SK-N-SH (cell line): ENCODE measurements around the gene TNFRSF14. TPM values are rescaled to one million over a fixed set of nuclear protein-coding genes. Genes with fewer than 3 reads are reported as not detected.

ENCODE experiments used
- CTCF ChIA-PET: fragments of 300-600, 350-600 bp; formaldehyde crosslinking; extraction: SDS; loops from one replicate; lab custom pipeline; 2021; lab: Yijun Ruan, JAX
- POLR2A ChIA-PET: fragments of 350-600 bp; sonication (Branson Sonifier 250); formaldehyde crosslinking; extraction: SDS; loops from one replicate; lab custom pipeline; 2020; ENCODE audit warnings: antibody characterized with exemption, inconsistent platforms; lab: Yijun Ruan, JAX
- DNase-seq: peaks from one replicate; pipeline ENCODE4 v3.0.0; 2012
- H2AFZ ChIP-seq: fragments of 200-600 bp; sonication (generic); 2 replicates; pipeline ENCODE4 v1.8.1; 2016; ENCODE audit warnings: antibody characterized with exemption, mild to moderate bottlenecking, low read depth
- H3F3A ChIP-seq: fragments of 200-600 bp; sonication (generic); replicated peaks from 2 replicates; pipeline ENCODE3; 2016; ENCODE audit warnings: antibody characterized with exemption, mild to moderate bottlenecking; ENCODE audit not compliant: insufficient read depth
- H3K27ac ChIP-seq, 2 experiments: fragments of 200-500 bp in 1 of 2; fragments of 200-600 bp in 1 of 2; sonication (Bioruptor generic) in 1 of 2; sonication (generic), shearing (Covaris generic) in 1 of 2; 2 replicates each; pipeline versions ENCODE4 v1.5.1 to v1.6.1; 2014 to 2016; ENCODE audit warnings: low read depth in 2 of 2, inconsistent platforms in 1 of 2, low read length in 1 of 2, mild to moderate bottlenecking in 1 of 2, mixed read lengths in 1 of 2
- H3K27me3 ChIP-seq: fragments of 200-600 bp; sonication (generic), shearing (Covaris generic); 2 replicates; pipeline ENCODE4 v1.6.1; 2016; ENCODE audit warnings: mixed run types; ENCODE audit not compliant: insufficient read depth
- H3K36me3 ChIP-seq, 2 experiments: fragments of 200-500 bp in 1 of 2; fragments of 200-600 bp in 1 of 2; sonication (Bioruptor generic) in 1 of 2; sonication (generic) in 1 of 2; replicated peaks in 1 of 2; 2 replicates each; pipeline versions ENCODE3 to v1.5.1; 2014 to 2016; ENCODE audit warnings: low read length in 1 of 2, mild to moderate bottlenecking in 1 of 2; ENCODE audit not compliant: insufficient read depth in 2 of 2, control insufficient read depth in 1 of 2
- H3K4me1 ChIP-seq, 2 experiments: fragments of 200-500 bp in 1 of 2; fragments of 200-600 bp in 1 of 2; sonication (Bioruptor generic) in 1 of 2; sonication (generic), shearing (Covaris generic) in 1 of 2; 2 replicates each; pipeline versions ENCODE4 v1.5.1 to v1.6.1; 2014 to 2016; ENCODE audit warnings: low read depth in 1 of 2, low read length in 1 of 2, mixed run types in 1 of 2; ENCODE audit not compliant: insufficient read depth in 2 of 2, control insufficient read depth in 1 of 2
- H3K4me2 ChIP-seq: fragments of 200-600 bp; sonication (generic), shearing (Covaris generic); 2 replicates; pipeline ENCODE4 v1.6.1; 2017; ENCODE audit warnings: mixed run types
- H3K4me3 ChIP-seq, 2 experiments: fragments of 200-500 bp in 1 of 2; fragments of 200-600 bp in 1 of 2; sonication (Bioruptor generic) in 1 of 2; sonication (generic), shearing (Covaris generic) in 1 of 2; 2 replicates each; pipeline versions ENCODE4 v1.5.1 to v1.8.1; 2014 to 2016; ENCODE audit warnings: low read depth in 2 of 2, inconsistent platforms in 1 of 2, low read length in 1 of 2, mild to moderate bottlenecking in 1 of 2, mixed read lengths in 1 of 2, moderate library complexity in 1 of 2
- H3K79me2 ChIP-seq: fragments of 200-600 bp; sonication (generic); 2 replicates; pipeline ENCODE4 v1.8.1; 2017; ENCODE audit warnings: mild to moderate bottlenecking; ENCODE audit not compliant: insufficient read depth
- H3K9ac ChIP-seq: fragments of 200-600 bp; sonication (generic); 2 replicates; pipeline ENCODE4 v1.6.1; 2017; ENCODE audit warnings: mixed run types
- H3K9me2 ChIP-seq: fragments of 200-600 bp; sonication (generic); 2 replicates; pipeline ENCODE4 v1.6.1; 2017; ENCODE audit warnings: mixed run types
- H3K9me3 ChIP-seq: fragments of 200-600 bp; sonication (generic); 2 replicates; pipeline ENCODE4 v1.6.1; 2017; ENCODE audit warnings: mixed run types, mild to moderate bottlenecking, moderate library complexity
- H4K20me1 ChIP-seq: fragments of 200-600 bp; sonication (generic); 2 replicates; pipeline ENCODE4 v1.6.1; 2017; ENCODE audit warnings: mild to moderate bottlenecking, mixed run types; ENCODE audit not compliant: insufficient read depth
- ELF1 ChIP-seq: IDR thresholded peaks from 2 replicates; pipeline ENCODE4 v1.4.0; 2012
- FOSL2 ChIP-seq: IDR thresholded peaks from 2 replicates; pipeline ENCODE4 v1.4.0; 2012; ENCODE audit warnings: low read depth, mild to moderate bottlenecking, moderate library complexity, borderline replicate concordance
- FOXM1 ChIP-seq: IDR thresholded peaks from 2 replicates; pipeline ENCODE4 v1.4.0; 2012; ENCODE audit warnings: low read depth, mild to moderate bottlenecking
- GABPA ChIP-seq: IDR thresholded peaks from 2 replicates; pipeline ENCODE4 v1.4.0; 2012; ENCODE audit warnings: low read depth, mild to moderate bottlenecking
- GATA2 ChIP-seq: sonication (generic); formaldehyde crosslinking; IDR thresholded peaks from 2 replicates; pipeline ENCODE4 v1.5.0; 2020; ENCODE audit warnings: mild to moderate bottlenecking, missing genetic modification reagents
- MEF2A ChIP-seq: IDR thresholded peaks from 2 replicates; pipeline ENCODE4 v1.4.0; 2012; ENCODE audit warnings: low read depth, borderline replicate concordance
- NFIC ChIP-seq: IDR thresholded peaks from 2 replicates; pipeline ENCODE4 v1.4.0; 2012; ENCODE audit warnings: borderline replicate concordance
- NRF1 ChIP-seq: IDR thresholded peaks from 2 replicates; pipeline ENCODE4 v1.6.1; 2012; ENCODE audit warnings: low read depth, mild to moderate bottlenecking, low read length
- RAD21 ChIP-seq: IDR thresholded peaks from 2 replicates; pipeline ENCODE4 v1.6.1; 2012; ENCODE audit warnings: mild to moderate bottlenecking, low read length
- RCOR1 ChIP-seq: fragments of 150-350 bp; IDR thresholded peaks from 2 replicates; pipeline ENCODE4 v1.6.1; 2017; ENCODE audit warnings: antibody characterized with exemption, low read length
- RXRA ChIP-seq: IDR thresholded peaks from 2 replicates; pipeline ENCODE4 v1.4.0; 2012; ENCODE audit warnings: low read depth, mild to moderate bottlenecking, borderline replicate concordance
- TEAD4 ChIP-seq: IDR thresholded peaks from 2 replicates; pipeline ENCODE4 v1.4.0; 2012; ENCODE audit warnings: mild to moderate bottlenecking, borderline replicate concordance; ENCODE audit not compliant: insufficient read depth
- USF1 ChIP-seq: IDR thresholded peaks from 2 replicates; pipeline ENCODE4 v1.4.0; 2012; ENCODE audit warnings: low read depth, borderline replicate concordance
- YY1 ChIP-seq: IDR thresholded peaks from 2 replicates; pipeline ENCODE4 v1.4.0; 2012; ENCODE audit warnings: low read depth, mild to moderate bottlenecking
- WGBS: methylation state at CpG from one replicate; pipeline ENCODE4 v1.1.6; 2017; ENCODE audit warnings: low lambda C conversion rate; 5-methylcytosine and 5-hydroxymethylcytosine counted together
- polyA plus RNA-seq, 3 experiments: library from polyadenylated mRNA; depleted of rRNA; stranded (reverse); fragments of >200 nt; gene quantifications; 2 replicates each; pipeline ENCODE4 v1.2.3, GENCODE V29; 2012
- TF ChIP-seq, protein P1 (sequence below): IDR thresholded peaks from 2 replicates; pipeline ENCODE4 v1.4.0; 2012; ENCODE audit warnings: low read depth

TNFRSF14 gene
- polyA plus RNA-seq, 1 of the 3 experiments (the other 2 are of a cell fraction), result 0.28 TPM

DNA sequence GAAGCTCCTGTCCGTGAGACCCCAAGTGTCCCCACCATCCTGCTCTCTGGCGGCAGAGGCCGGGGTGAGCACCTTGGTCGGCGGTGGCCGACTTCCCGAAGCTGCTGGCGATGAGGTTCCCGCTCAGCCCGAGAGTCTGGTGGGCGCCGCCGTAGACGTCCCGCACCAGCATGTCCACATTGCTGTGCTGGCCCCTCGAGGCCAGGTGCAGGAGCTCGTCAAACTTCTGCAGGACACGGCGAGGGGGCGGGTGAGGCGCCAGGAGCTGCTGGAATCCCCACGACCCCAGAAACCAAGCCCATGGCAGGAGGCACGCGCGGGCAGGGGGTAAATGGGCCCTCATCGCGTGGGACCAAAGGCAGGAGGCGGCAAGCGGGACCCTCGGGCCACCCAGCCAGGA is 36.4 kb upstream of the TNFRSF14 start:
- no peak overlapping the region for H3K27ac ChIP-seq
- peaks cover 26% of the 10 kb centered on the region for H4K20me1 ChIP-seq
- peaks cover 27% of the 10 kb centered on the region for H3K79me2 ChIP-seq
- H3K9me2 ChIP-seq, result no peaks in the 10 kb centered on the region
- no peak overlapping the region for H3K4me3 ChIP-seq
- no peak for DNase-seq
- no peaks in the 10 kb centered on the region for H3F3A ChIP-seq
- H3K4me2 ChIP-seq, result no peak overlapping the region
- H3K9me3 ChIP-seq, result no peaks in the 10 kb centered on the region
- H3K9ac ChIP-seq, result no peak overlapping the region
- H2AFZ ChIP-seq, result no peak overlapping the region
- H3K4me1 ChIP-seq, result peaks cover 0 to 9% of the 10 kb centered on the region in 2 experiments; a peak in 1 of 4 replicates
- TF ChIP-seq RAD21, result no peak
- no peak for TF ChIP-seq GATA2 (CRISPR knock-in tag)
- TF ChIP-seq MEF2A, result no peak
- TF ChIP-seq ELF1, result no peak
- no peak for TF ChIP-seq NFIC
- no peak for TF ChIP-seq FOXM1
- no peak for TF ChIP-seq NRF1
- TF ChIP-seq, protein P1, sequence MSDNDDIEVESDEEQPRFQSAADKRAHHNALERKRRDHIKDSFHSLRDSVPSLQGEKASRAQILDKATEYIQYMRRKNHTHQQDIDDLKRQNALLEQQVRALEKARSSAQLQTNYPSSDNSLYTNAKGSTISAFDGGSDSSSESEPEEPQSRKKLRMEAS, result no peak
- CTCF ChIA-PET, result interaction anchor here (0.6 to 1.3 kb wide), 2 partner anchors 12 to 1189 kb away, joined by 3 to 4 read pairs; no protein-coding TSS in a partner anchor
- no peaks in the 10 kb centered on the region for H3K27me3 ChIP-seq
- H3K36me3 ChIP-seq, result peaks cover 5 to 69% of the 10 kb centered on the region in 2 experiments
- 95% methylated on average over 22 of the region's 30 CpGs for WGBS
- POLR2A ChIA-PET, result interaction anchor here (1.5 kb wide), 1 partner anchor 12 kb away, joined by 5 read pairs; no protein-coding TSS in a partner anchor

- peaks cover 5 to 64% of the 10 kb centered on the region in 2 experiments for H3K36me3 ChIP-seq
- no peak overlapping the region for H2AFZ ChIP-seq
- H3F3A ChIP-seq, result no peaks in the 10 kb centered on the region
- no peak overlapping the region for H3K4me3 ChIP-seq
- H3K4me1 ChIP-seq, result peaks cover 0 to 14% of the 10 kb centered on the region in 2 experiments; a peak in 2 of 4 replicates
- DNase-seq, result no peak
- WGBS, result 80% methylated on average over 1 of the region's 20 CpGs
- H3K9me3 ChIP-seq, result no peaks in the 10 kb centered on the region
- H3K9ac ChIP-seq, result no peak overlapping the region
- H3K4me2 ChIP-seq, result no peak overlapping the region
- peaks cover 32% of the 10 kb centered on the region for H3K79me2 ChIP-seq
- peaks cover 30% of the 10 kb centered on the region for H4K20me1 ChIP-seq
- ChIA-PET POLR2A (interaction anchor here (1.5 kb wide), 1 partner anchor 13 kb away, joined by 5 read pairs; no protein-coding TSS in a partner anchor), CTCF (interaction anchor here (0.6 to 1.3 kb wide), 2 partner anchors 11 to 1190 kb away, joined by 3 to 4 read pairs; no protein-coding TSS in a partner anchor)
- H3K27ac ChIP-seq, result no peak overlapping the region
- no peak for TF ChIP-seq GABPA
- TF ChIP-seq RCOR1, result no peak
- no peak for TF ChIP-seq USF1
- no peak for TF ChIP-seq TEAD4
- no peak for TF ChIP-seq RAD21
- TF ChIP-seq RXRA, result no peak
- no peak for TF ChIP-seq FOSL2
- TF ChIP-seq, protein P1, result no peak
- no peak for TF ChIP-seq YY1
- no peak for TF ChIP-seq NRF1
- H3K27me3 ChIP-seq, result no peaks in the 10 kb centered on the region
- H3K9me2 ChIP-seq, result no peaks in the 10 kb centered on the region
Observed at GRCh38 chr1:2520206-2520605, 36.0 kb upstream of the TNFRSF14 start.
